Measurements from ENCODE around the gene LHX1.

LHX1 gene

GRCh38 chr17:36931697-36932382 lies 5.4 kb upstream of the LHX1 start:
- ATAC-seq, result no peak
- TF ChIP-seq GLIS3 (CRISPR knock-in tag; IDR thresholded peaks at IDR 0.05) (no peak), ISL1 (CRISPR knock-in tag; IDR thresholded peaks at IDR 0.05) (no peak), SNAI2 (CRISPR knock-in tag; IDR thresholded peaks at IDR 0.05) (no peak), ZNF8 (CRISPR knock-in tag; IDR thresholded peaks at IDR 0.05) (no peak), PPARA (CRISPR knock-in tag; IDR thresholded peaks at IDR 0.05; ENCODE audit: borderline replicate concordance) (no peak), CSDC2 (CRISPR knock-in tag; IDR thresholded peaks at IDR 0.05) (no peak), PATZ1 (CRISPR knock-in tag; IDR thresholded peaks at IDR 0.05; ENCODE audit: borderline replicate concordance) (no peak), ZC3H10 (CRISPR knock-in tag; IDR thresholded peaks at IDR 0.05) (no peak), ESRRG (CRISPR knock-in tag; IDR thresholded peaks at IDR 0.05) (no peak)
- TF ChIP-seq, protein P1, sequence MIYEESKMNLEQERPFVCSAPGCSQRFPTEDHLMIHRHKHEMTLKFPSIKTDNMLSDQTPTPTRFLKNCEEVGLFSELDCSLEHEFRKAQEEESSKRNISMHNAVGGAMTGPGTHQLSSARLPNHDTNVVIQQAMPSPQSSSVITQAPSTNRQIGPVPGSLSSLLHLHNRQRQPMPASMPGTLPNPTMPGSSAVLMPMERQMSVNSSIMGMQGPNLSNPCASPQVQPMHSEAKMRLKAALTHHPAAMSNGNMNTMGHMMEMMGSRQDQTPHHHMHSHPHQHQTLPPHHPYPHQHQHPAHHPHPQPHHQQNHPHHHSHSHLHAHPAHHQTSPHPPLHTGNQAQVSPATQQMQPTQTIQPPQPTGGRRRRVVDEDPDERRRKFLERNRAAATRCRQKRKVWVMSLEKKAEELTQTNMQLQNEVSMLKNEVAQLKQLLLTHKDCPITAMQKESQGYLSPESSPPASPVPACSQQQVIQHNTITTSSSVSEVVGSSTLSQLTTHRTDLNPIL (CRISPR knock-in tag; IDR thresholded peaks at IDR 0.05; ENCODE audit: low read depth), result no peak
- TF ChIP-seq, protein P2, sequence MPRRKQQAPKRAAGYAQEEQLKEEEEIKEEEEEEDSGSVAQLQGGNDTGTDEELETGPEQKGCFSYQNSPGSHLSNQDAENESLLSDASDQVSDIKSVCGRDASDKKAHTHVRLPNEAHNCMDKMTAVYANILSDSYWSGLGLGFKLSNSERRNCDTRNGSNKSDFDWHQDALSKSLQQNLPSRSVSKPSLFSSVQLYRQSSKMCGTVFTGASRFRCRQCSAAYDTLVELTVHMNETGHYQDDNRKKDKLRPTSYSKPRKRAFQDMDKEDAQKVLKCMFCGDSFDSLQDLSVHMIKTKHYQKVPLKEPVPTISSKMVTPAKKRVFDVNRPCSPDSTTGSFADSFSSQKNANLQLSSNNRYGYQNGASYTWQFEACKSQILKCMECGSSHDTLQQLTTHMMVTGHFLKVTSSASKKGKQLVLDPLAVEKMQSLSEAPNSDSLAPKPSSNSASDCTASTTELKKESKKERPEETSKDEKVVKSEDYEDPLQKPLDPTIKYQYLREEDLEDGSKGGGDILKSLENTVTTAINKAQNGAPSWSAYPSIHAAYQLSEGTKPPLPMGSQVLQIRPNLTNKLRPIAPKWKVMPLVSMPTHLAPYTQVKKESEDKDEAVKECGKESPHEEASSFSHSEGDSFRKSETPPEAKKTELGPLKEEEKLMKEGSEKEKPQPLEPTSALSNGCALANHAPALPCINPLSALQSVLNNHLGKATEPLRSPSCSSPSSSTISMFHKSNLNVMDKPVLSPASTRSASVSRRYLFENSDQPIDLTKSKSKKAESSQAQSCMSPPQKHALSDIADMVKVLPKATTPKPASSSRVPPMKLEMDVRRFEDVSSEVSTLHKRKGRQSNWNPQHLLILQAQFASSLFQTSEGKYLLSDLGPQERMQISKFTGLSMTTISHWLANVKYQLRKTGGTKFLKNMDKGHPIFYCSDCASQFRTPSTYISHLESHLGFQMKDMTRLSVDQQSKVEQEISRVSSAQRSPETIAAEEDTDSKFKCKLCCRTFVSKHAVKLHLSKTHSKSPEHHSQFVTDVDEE (CRISPR knock-in tag; IDR thresholded peaks at IDR 0.05), result no peak

DNA sequence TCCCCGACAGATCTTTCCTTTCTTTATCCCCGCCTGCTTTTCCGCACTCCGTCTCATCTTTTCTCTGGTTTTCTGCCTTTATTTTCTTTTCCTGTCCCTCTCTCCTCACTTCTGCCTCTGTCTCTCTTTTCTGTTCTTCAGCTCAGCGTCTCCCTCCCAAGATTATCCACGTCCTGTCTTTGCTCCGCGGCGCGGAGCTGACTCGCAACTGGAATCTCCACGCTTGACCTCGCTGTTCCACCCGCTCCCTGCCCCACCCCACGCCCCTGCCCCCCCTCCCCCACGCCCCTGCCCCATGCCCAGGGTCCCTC lies 4.9 kb upstream of the LHX1 start:
- TF ChIP-seq PPARA (CRISPR knock-in tag; IDR thresholded peaks at IDR 0.05; ENCODE audit: borderline replicate concordance) (no peak), RARB (CRISPR knock-in tag; IDR thresholded peaks at IDR 0.05) (no peak), PATZ1 (CRISPR knock-in tag; IDR thresholded peaks at IDR 0.05; ENCODE audit: borderline replicate concordance) (no peak), ZNF70 (CRISPR knock-in tag; IDR thresholded peaks at IDR 0.05) (no peak), CSDC2 (CRISPR knock-in tag; IDR thresholded peaks at IDR 0.05) (no peak), ISL1 (CRISPR knock-in tag; IDR thresholded peaks at IDR 0.05) (no peak), OSR1 (CRISPR knock-in tag; IDR thresholded peaks at IDR 0.05) (no peak), ZFP30 (CRISPR knock-in tag; IDR thresholded peaks at IDR 0.05) (no peak), ZFP3 (CRISPR knock-in tag; IDR thresholded peaks at IDR 0.05) (no peak)
- TF ChIP-seq, protein P1 (CRISPR knock-in tag; IDR thresholded peaks at IDR 0.05; ENCODE audit: low read depth), result no peak
- TF ChIP-seq, protein P2 (CRISPR knock-in tag; IDR thresholded peaks at IDR 0.05), result no peak
- no peak for ATAC-seq
